GM23248 (cell line): ENCODE results near the gene LZTS2. TPM values are rescaled to one million over a fixed set of nuclear protein-coding genes. Genes with fewer than 3 reads are reported as not detected.
A peak's percentile ranks its signal among the peaks of the same experiment; 100 is the strongest.

Experiments
- DNase-seq: peaks from one replicate; pipeline ENCODE4 v3.0.0-alpha.2; 2015
- H2AFZ ChIP-seq: fragments of 200-600 bp; sonication (generic); 2 replicates; pipeline ENCODE4 v1.6.1; 2016; ENCODE audit warnings: antibody characterized with exemption
- H3F3A ChIP-seq: fragments of 200-600 bp; sonication (generic); 2 replicates; pipeline ENCODE4 v1.6.1; 2016; ENCODE audit warnings: mild to moderate bottlenecking, antibody characterized with exemption, mixed run types; ENCODE audit not compliant: insufficient read depth
- H3K27ac ChIP-seq: fragments of 200-600 bp; sonication (generic); 2 replicates; pipeline ENCODE4 v1.5.1; 2016; ENCODE audit warnings: mild to moderate bottlenecking
- H3K27me3 ChIP-seq: fragments of 200-600 bp; sonication (generic); replicated peaks from 2 replicates; pipeline ENCODE4 v1.6.1; 2016; ENCODE audit warnings: mild to moderate bottlenecking; ENCODE audit not compliant: insufficient read depth
- H3K36me3 ChIP-seq: fragments of 200-600 bp; sonication (generic); 2 replicates; pipeline ENCODE4 v1.6.1; 2016; ENCODE audit warnings: low read depth, mild to moderate bottlenecking
- H3K4me1 ChIP-seq: fragments of 200-600 bp; sonication (generic); 2 replicates; pipeline ENCODE4 v1.6.1; 2016; ENCODE audit warnings: mild to moderate bottlenecking; ENCODE audit not compliant: insufficient read depth
- H3K4me2 ChIP-seq: fragments of 200-600 bp; sonication (generic); one replicate; pipeline ENCODE4 v1.6.1; 2016; ENCODE audit warnings: mild to moderate bottlenecking; ENCODE audit not compliant: unreplicated experiment
- H3K4me3 ChIP-seq: fragments of 200-600 bp; sonication (generic); 2 replicates; pipeline ENCODE4 v1.5.1; 2016; ENCODE audit warnings: mild to moderate bottlenecking
- H3K79me2 ChIP-seq: fragments of 200-600 bp; sonication (generic); 2 replicates; pipeline ENCODE4 v1.6.1; 2016; ENCODE audit warnings: mild to moderate bottlenecking; ENCODE audit not compliant: insufficient read depth
- H3K9ac ChIP-seq: fragments of 200-600 bp; sonication (generic); 2 replicates; pipeline ENCODE4 v1.6.1; 2016; ENCODE audit warnings: mild to moderate bottlenecking
- H3K9me2 ChIP-seq: fragments of 200-600 bp; sonication (generic); 2 replicates; pipeline ENCODE4 v1.6.1; 2016; ENCODE audit warnings: mixed run types, mild to moderate bottlenecking, moderate library complexity; ENCODE audit not compliant: insufficient read depth
- H3K9me3 ChIP-seq: fragments of 200-600 bp; sonication (generic); one replicate; pipeline ENCODE4 v1.6.1; 2017; ENCODE audit warnings: low read depth
- H4K20me1 ChIP-seq: fragments of 200-600 bp; sonication (generic); 2 replicates; pipeline ENCODE4 v1.6.0; 2016; ENCODE audit not compliant: insufficient read depth
- EZH2 ChIP-seq: fragments of 200-600 bp; sonication (generic); IDR thresholded peaks from 2 replicates; pipeline ENCODE4 v1.6.1; 2018; ENCODE audit warnings: antibody characterized with exemption, mild to moderate bottlenecking; ENCODE audit not compliant: insufficient read depth, poor library complexity, severe bottlenecking
- EZH2phosphoT487 ChIP-seq: fragments of 200-600 bp; sonication (generic); IDR thresholded peaks from 2 replicates; pipeline ENCODE4 v1.6.1; 2018; ENCODE audit warnings: antibody characterized with exemption, moderate library complexity, mild to moderate bottlenecking, low read depth; ENCODE audit not compliant: insufficient read depth
- WGBS, 2 experiments: methylation state at CpG; one replicate each; pipeline ENCODE4 v1.1.6; 2015 to 2017; ENCODE audit warnings: low lambda C conversion rate in 2 of 2, low coverage in 1 of 2; ENCODE audit errors: missing lambda C conversion rate in 2 of 2; 5-methylcytosine and 5-hydroxymethylcytosine counted together
- in situ Hi-C: fragments of 300-500 bp; cut with MboI; formaldehyde crosslinking; loops from 2 replicates; pipeline ENCODE4 v1.15.0; 2020
- polyA plus RNA-seq: library from polyadenylated mRNA; unstranded; fragments of >200 nt; fragmentation: Nextera tagmentation; extraction: Ambion mirVana; gene quantifications from 2 replicates; pipeline ENCODE4 v1.2.1, GENCODE V29; 2016
- total RNA-seq: library from RNA; depleted of rRNA; stranded (reverse); fragments of >200 nt; shearing (Covaris generic); gene quantifications from 2 replicates; pipeline ENCODE4 v1.2.3, GENCODE V29; 2014

The LZTS2 gene
- total and polyA plus RNA-seq, 2 experiments from 2014 or later, result 51.1 to 95.2 TPM

DNA sequence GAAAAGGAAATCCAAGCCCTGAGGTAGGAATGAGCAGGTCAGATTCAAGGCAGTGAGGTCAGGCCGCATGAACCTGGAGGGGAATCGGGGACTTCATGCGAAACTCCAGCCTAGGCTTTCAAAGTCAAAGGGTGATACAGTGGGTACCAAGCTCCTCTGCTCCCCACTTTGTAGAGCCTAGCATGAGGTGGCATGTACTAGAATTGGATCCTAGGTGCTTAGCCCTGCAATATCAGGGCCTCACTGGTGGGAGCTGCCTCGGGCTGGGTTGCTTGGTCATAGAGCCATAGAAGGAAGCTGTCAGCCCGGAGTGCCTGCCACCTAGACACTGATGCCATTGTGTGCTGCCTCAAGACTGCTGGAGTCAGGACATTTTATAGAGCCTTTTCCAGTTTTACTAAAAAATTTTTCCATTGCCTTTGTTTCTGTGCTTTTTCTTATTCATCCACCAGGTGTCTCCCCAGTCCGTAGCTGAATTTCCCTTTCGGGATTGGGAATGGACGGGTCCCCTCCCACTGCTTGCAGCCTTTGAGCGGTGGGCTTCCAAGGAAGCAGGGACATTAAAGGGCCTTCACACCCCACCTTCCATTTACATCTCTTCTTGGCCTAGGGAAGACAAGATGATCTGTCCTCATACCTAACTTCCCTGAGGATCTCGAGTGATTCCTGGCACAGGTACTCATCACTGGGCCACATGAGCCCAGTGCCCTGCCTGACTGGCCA is 5.5 kb upstream of the LZTS2 start:
- Histone ChIP-seq H3K27me3 (no peaks in the 10 kb centered on the region), H3F3A (peaks cover 15% of the 10 kb centered on the region; the same call in 1 of the 2 replicates), H4K20me1 (no peaks in the 10 kb centered on the region), H3K27ac (no peak overlapping the region), H3K4me3 (no peak overlapping the region), H3K4me2 (no peak overlapping the region), H2AFZ (no peak overlapping the region), H3K79me2 (peaks cover 20% of the 10 kb centered on the region), H3K36me3 (peaks cover 15% of the 10 kb centered on the region; the same call in 1 of the 2 replicates), H3K9me3 (no peaks in the 10 kb centered on the region), H3K9me2 (no peaks in the 10 kb centered on the region), H3K4me1 (peaks cover 10% of the 10 kb centered on the region), H3K9ac (no peak overlapping the region)
- in situ Hi-C loops, result no loop called here
- 51 to 53% methylated on average over 10 of the region's 10 CpGs for WGBS, 2 experiments
- TF ChIP-seq EZH2, result no peak
- no peak for TF ChIP-seq EZH2phosphoT487
- DNase-seq, result peak; percentile 62

DNA sequence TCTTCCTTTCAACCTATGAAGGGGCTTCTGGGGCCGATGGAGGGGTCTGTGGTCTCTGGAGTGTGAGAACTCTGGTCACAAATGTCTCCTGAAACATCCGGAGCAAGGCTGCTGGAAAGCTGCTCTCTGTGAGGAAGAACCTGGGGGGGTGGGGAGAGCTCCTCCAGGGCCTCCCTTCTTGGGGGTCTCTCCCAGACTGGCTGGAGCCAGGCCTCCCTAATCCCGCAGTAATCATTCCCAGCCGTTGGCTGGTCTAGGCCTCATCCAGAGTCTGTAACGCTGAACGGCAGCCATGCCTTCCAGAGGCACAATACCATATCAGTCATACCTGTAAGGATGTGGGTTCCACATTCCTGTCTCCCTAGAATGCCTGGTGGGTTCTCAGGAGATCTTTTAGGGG is 4.4 kb upstream of the LZTS2 start:
- DNase-seq, result no peak
- Histone ChIP-seq H3K4me3 (no peak overlapping the region), H3K9me3 (no peaks in the 10 kb centered on the region), H3F3A (peaks cover 18% of the 10 kb centered on the region; the same call in 1 of the 2 replicates), H3K27me3 (no peaks in the 10 kb centered on the region), H3K27ac (no peak overlapping the region), H3K36me3 (peaks cover 13% of the 10 kb centered on the region; the same call in 1 of the 2 replicates), H3K9me2 (no peaks in the 10 kb centered on the region), H3K4me2 (no peak overlapping the region), H3K9ac (no peak overlapping the region), H3K79me2 (peaks cover 14% of the 10 kb centered on the region), H3K4me1 (peaks cover 10% of the 10 kb centered on the region), H4K20me1 (no peaks in the 10 kb centered on the region), H2AFZ (no peak overlapping the region)
- 64 to 69% methylated on average over 6 of the region's 6 CpGs for WGBS, 2 experiments
- in situ Hi-C loops, result no loop called here
- TF ChIP-seq EZH2phosphoT487 (no peak), EZH2 (no peak)

DNA sequence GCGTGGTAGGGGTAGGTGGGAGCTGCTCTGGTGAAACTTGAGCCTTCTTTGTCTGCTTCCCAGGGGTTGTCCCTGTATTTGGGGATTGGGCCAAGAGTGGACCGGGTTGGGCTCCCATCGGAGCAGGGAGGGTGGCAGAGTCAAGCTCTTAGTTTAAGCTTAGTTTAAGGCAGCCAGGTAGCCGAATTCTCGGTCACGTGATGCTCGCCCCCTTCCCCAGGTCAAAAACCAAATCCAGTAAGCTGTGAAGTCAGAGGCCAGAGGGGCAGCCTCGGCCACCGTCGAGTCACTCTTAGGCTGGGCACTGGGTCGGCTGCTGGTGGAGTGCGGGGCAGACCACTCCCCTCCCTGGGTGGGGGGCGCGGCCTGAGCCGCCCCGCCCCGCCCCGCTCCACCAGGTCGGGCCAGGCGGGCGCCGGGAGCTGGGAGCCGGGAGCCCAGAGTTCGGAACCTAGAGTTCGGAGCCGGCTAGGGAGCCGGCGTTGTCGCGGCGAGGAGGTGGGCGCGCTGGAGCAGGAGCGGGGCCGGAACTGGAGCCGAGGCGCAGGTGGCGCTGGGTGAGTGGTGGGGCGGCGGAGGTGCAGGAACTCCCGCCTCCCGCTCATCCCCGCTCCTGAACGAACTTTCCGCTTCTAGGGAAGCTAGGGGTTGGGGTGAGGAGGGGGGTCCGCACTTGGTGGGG is 2.8 kb upstream of the LZTS2 start:
- Histone ChIP-seq H3K9ac (peak overlapping the region; percentile 100), H3K4me2 (peak overlapping the region; percentile 86), H3K4me1 (peaks cover 18% of the 10 kb centered on the region), H3K4me3 (peak overlapping the region; percentile 98), H3K9me3 (no peaks in the 10 kb centered on the region), H3K27me3 (no peaks in the 10 kb centered on the region), H4K20me1 (no peaks in the 10 kb centered on the region), H3K36me3 (no peaks in the 10 kb centered on the region), H3F3A (peaks cover 29% of the 10 kb centered on the region), H3K9me2 (no peaks in the 10 kb centered on the region), H3K27ac (peak overlapping the region; percentile 91), H3K79me2 (peaks cover 21% of the 10 kb centered on the region), H2AFZ (peak overlapping the region; percentile 81)
- peak; percentile 53 for DNase-seq
- 6 to 11% methylated on average over 35 to 46 of the region's 46 CpGs for WGBS, 2 experiments
- in situ Hi-C loops, result no loop called here
- TF ChIP-seq EZH2phosphoT487, result no peak
- no peak for TF ChIP-seq EZH2

DNA sequence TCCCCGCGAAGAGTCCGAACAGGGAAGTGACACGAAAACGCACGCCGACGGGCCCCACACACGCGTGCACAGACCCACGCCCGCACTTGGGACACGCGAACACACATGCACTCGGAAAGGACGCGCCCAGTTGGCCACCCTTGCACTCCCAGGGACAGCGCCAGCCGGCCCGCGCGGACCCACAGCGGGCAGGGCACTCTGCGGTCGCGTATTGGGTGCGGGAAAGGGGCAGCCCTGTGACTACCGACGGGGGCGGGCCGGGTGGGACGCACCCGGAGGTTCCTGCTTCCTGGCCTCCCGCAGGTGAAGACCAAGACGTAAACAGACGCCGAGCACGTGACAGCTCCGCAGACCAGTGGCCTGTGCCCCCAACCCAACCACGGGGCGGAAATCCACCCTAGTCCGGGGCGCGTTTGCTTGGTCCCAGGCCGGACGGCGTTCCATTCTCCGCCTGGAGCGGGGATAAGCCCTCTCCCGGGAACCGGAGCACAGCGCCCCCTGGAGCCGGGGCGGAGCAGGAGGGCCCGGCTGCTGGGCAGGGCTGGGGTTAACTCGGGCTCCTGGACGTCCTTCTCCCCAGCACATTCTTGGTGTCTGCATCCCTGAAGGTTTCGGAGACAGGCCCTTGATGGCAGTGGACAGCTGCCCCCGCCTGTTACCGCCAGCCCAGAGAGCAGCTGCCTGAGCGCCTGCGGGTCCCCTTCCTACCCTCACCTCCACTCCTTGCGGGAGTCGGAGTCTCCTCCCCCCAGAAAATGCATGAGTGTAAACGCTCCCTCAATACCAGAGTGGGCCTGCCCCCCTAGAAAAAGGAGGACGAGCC is 2.0 kb upstream of the LZTS2 start:
- no peak for TF ChIP-seq EZH2
- TF ChIP-seq EZH2phosphoT487, result no peak
- Histone ChIP-seq H3K27ac (peak overlapping the region; percentile 91), H3K4me2 (peak overlapping the region; percentile 86), H3K9me3 (no peaks in the 10 kb centered on the region), H4K20me1 (no peaks in the 10 kb centered on the region), H3K36me3 (no peaks in the 10 kb centered on the region), H3K9ac (peak overlapping the region; percentile 100), H3K79me2 (peaks cover 28% of the 10 kb centered on the region), H3K27me3 (no peaks in the 10 kb centered on the region), H2AFZ (peak overlapping the region; percentile 81), H3F3A (peaks cover 29% of the 10 kb centered on the region), H3K4me1 (peaks cover 22% of the 10 kb centered on the region), H3K9me2 (no peaks in the 10 kb centered on the region), H3K4me3 (peak overlapping the region; percentile 98)
- DNase-seq, result peak; percentile 88
- in situ Hi-C loops, result no loop called here
- 1% methylated on average over 48 to 56 of the region's 66 CpGs for WGBS, 2 experiments
